Skeletal muscle cell (primary cell): ENCODE results near the gene CD14.
"Not testable (repeated sequence)": the region's sequence is repeated elsewhere in the genome, so short reads cannot be mapped to it uniquely, and the experiment has no call there.

Experiments used
- DNase-seq: peaks from one replicate; pipeline ENCODE4 v3.0.0-alpha.2; 2010; ENCODE audit warnings: low read depth
- H3K4me3 ChIP-seq: 2 replicates; pipeline ENCODE4 v1.5.1; 2011; ENCODE audit warnings: low read depth, mild to moderate bottlenecking, control low read depth, low read length, moderate library complexity

The CD14 gene

GRCh38 chr5:140603446-140603698 is 29.6 kb downstream of the CD14 start:
- H3K4me3 ChIP-seq, DNase-seq: not testable (repeated sequence)

GRCh38 chr5:140602147-140602546 is 30.8 kb downstream of the CD14 start:
- no peak for DNase-seq

GRCh38 chr5:140600096-140600495 is 32.9 kb downstream of the CD14 start:
- no peak for DNase-seq
- H3K4me3 ChIP-seq = no peak overlapping the region

More at GRCh38 chr5:140602147-140602546, 30.8 kb downstream of the CD14 start:
- H3K4me3 ChIP-seq = no peak overlapping the region

GRCh38 chr5:140598836-140599235 is 34.1 kb downstream of the CD14 start:
- no peak for DNase-seq
- H3K4me3 ChIP-seq = no peak overlapping the region

- DNase-seq = no peak
- no peak overlapping the region for H3K4me3 ChIP-seq
Observed at GRCh38 chr5:140596321-140596741, 36.6 kb downstream of the CD14 start.

- no peak overlapping the region for H3K4me3 ChIP-seq
- no peak for DNase-seq
Observed at GRCh38 chr5:140595538-140596300, 37.3 kb downstream of the CD14 start.

- H3K4me3 ChIP-seq = no peak overlapping the region
- DNase-seq = no peak
Observed at GRCh38 chr5:140594169-140594568, 38.8 kb downstream of the CD14 start.

GRCh38 chr5:140593070-140593469 is 39.9 kb downstream of the CD14 start:
- not testable (repeated sequence) for H3K4me3 ChIP-seq

GRCh38 chr5:140591747-140592372 is 41.1 kb downstream of the CD14 start:
- DNase-seq = peak; percentile 13
- H3K4me3 ChIP-seq = no peak overlapping the region

More at GRCh38 chr5:140593070-140593469, 39.9 kb downstream of the CD14 start:
- not testable (repeated sequence) for DNase-seq

GRCh38 chr5:140590861-140591260 is 42.1 kb downstream of the CD14 start:
- DNase-seq = no peak

GRCh38 chr5:140588311-140589070 is 44.5 kb downstream of the CD14 start:
- no peak overlapping the region for H3K4me3 ChIP-seq
- DNase-seq = no peak

More at GRCh38 chr5:140590861-140591260, 42.1 kb downstream of the CD14 start:
- H3K4me3 ChIP-seq = no peak overlapping the region

GRCh38 chr5:140587495-140587894 is 45.5 kb downstream of the CD14 start:
- DNase-seq = no peak
- no peak overlapping the region for H3K4me3 ChIP-seq
